SHP77 treated with DMSO at 0.1 percent for 48 hours (cell line): ENCODE measurements around the gene SNX21.
"Not testable (repeated sequence)": the region's sequence is repeated elsewhere in the genome, so short reads cannot be mapped to it uniquely, and the experiment has no call there.

ENCODE experiments used
- DNase-seq: peaks from one replicate; lab custom pipeline; 2025; lab: John Stamatoyannopoulos, UW

SNX21 gene

DNA sequence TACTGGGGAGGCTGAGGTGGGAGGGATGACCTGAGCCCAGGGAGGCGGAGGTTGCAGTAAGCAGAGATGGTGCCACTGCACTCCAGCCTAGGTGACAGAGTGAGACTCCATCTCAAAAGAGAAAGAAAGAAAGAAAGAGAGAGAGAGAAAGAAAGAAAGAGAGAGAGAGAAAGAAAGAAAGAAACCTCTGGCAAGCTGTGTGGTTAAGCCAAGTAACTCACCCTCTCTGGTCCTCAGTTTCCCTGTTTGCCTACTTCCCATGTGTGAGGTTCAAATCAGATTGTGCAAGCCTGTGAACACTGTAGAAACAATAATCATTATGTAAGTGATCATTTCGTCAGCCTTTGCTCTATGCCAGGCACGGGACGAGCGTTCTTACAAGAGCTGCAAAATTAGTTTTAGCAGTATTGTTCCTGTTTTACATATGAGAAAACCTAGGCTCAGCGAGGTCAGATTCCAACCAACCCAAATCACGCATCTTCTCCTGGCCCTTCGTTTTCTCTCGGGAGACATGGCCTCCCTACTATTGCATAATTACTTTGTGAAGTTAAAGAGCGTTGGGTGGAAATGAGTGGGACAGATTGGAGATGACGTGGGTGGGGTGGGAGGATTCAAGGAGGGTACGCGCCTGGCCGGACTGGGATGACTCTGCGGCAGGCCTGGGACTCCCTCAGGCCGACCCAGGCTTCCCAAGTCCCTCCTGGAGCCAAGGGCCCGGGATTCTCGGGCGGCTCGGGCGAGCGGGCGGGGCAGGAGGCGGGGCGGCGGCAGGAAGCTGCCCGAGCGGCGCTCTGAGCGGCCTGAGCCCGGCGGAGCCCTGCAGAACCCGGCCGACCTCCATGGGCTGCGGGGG is at the start of gene SNX21:
SNX21 (plus strand) TSS at position 770 of the 853 bp plus-strand sequence. CDS start 121 bp downstream, outside the sequence.
- DNase-seq: peak; percentile 18

DNA sequence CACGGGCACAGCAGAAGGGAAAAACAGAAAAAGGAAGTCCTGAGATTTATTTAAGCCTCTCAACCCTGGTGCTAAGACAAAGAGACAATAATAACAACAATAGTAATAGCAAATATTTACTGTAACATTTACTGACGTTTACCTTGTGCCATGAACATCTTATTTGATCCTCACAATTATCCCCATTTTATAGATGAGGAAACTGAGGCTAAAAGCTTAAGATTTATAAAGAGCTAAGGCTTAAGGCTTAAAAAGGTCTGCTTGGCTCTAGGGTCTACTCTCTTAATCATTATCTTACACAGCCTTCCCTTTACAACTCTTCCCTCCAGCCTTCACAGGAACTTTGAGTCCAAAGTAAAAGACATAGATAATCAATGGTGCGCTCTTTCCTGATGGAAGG is 45.2 kb upstream of the SNX21 start:
- DNase-seq: no peak

DNA sequence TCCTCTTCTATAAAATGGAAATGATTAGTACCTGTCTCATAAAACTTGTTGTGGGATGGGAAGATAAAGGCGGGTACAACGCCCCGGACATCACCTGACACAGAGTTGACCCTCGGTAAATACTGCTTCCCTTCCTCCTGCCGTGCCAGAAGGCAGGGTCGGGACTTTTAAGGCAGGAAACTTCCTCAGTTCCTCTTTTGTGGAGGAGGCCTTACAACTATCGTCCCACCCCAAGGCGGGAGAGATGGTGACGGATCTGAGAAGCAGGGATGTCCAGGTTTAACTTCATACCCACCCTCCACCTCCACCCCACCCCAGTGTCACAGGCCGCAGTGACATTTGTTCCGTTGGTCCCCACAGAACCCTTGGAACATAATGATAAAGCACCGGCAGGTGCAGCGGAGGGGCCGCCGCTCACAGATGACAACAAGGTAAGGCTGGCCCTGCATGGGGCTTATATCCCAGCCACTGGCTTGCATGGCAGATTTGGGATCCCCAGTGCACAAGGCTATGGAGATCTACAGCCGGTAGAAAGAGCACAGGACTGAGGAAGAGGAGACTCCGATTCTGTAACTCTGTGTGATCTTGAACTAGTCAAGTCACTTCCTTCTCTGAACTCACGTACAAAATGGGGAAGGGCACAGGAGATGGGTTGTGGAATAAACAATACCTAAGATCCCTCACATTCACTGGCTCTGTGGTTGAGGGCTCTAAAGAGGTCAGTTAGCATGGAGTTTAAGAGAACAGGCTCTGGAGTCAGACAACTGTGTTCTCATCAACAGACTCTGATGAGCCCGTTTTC is 41.1 kb upstream of the SNX21 start:
- no peak for DNase-seq

GRCh38 chr20:45796337-45797065 is 37.1 kb upstream of the SNX21 start:
- DNase-seq: no peak

- DNase-seq: not testable (repeated sequence)
These were observed 36.1 kb upstream of the SNX21 start for GRCh38 chr20:45797510-45797909.

- not testable (repeated sequence) for DNase-seq
These were observed 35.6 kb upstream of the SNX21 start for GRCh38 chr20:45797955-45798354.

- peak; percentile 40 for DNase-seq
These were observed 34.5 kb upstream of the SNX21 start for GRCh38 chr20:45798935-45799642.

GRCh38 chr20:45801851-45802250 is 31.7 kb upstream of the SNX21 start:
- no peak for DNase-seq

DNA sequence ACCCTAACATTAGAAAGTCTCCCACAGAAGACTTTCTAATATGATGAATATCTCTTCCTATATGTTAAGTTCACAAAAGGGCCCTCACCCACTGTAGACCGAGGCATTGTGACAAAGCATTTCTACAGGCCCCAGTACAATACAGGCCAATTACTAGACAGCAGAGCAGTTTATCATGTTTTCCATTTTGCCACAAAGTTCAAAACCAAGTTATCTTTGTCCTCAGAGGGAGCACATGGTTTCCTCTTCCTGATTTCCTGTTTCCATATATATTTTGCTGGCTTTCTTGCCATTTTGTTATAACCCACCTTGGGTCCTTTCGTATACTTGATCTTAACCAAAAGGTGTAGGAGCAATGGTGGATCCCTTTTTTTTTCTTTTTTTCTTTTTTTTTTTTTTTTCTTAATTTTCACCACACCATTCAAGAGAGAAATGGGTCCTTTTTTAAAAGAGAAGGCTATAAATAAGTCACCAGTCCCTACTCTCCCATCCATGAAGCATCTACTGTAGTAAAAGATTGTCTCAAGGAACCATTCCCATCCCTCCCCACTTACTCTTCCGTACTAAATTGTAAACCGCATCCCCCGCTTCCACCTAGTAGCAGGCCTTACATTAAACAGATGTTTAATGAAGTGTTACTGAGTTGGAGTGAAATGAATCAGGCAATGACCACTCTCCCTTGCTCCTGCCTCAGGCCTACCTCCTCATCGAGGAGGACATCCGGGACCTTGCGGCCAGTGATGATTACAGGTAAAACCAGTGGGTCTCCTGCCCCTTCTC is 23.2 kb upstream of the SNX21 start:
- DNase-seq: no peak

- peak; percentile 98 for DNase-seq
These were observed 21.2 kb upstream of the SNX21 start, which contains the start of gene UBE2C for GRCh38 chr20:45812157-45813005. TSS of gene UBE2C (plus strand) at chr20:45812644. CDS start at chr20:45812696, 52 bp downstream.

DNA sequence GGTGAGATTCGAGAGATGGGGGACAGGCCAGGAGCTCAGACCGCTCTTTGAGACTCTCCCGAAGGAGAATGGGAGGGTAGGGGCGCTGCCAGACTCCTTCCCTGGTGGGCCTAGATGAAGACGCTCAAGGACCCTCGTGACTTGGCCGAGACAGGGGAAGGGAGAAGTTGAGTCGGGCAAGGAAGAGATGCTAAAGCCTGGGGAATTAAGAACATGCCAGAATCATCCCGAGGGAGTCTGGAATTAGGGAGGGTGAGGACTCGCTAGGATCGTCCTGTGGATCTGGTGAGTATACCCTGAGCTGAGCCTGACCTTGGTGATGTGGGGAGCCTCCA is 20.6 kb upstream of the SNX21 start:
- no peak for DNase-seq

- no peak for DNase-seq
These were observed 20.1 kb upstream of the SNX21 start for GRCh38 chr20:45813489-45813888.

DNA sequence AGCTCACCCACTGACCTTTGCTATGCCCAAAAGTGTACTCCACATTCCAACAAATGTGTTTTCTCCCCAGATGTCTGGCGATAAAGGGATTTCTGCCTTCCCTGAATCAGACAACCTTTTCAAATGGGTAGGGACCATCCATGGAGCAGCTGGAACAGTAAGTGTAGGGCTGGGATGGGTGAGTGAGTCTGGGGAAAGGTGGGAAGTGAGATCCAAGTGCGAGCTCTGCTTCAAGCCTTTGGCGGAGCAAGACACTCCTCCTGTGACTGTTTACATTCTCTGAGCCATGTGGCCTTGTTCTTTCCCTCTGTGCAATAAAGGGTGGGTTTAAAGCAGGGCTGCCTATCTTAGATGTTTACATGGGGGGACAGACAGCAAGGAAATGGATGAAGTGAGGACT is 19.3 kb upstream of the SNX21 start:
- DNase-seq: no peak

DNA sequence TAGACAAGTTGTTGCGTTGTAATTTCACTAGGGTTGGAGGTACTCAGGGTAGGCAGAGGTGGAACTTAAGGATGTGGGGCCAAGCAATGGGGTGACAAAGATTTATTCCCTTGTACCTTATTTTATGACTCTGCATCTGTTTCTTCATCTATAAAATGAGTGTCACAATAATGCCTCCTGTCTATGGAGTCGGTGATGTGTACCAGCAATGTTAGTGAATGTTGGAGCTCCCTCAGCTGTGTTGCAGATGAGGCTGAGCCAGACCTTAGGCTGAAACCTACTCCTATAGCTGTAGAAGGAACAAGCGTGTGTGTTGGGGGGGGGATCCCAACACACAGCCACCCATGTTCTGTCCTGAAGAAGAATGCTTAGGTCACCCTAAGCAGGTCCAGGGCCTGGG is 16.6 kb upstream of the SNX21 start:
- DNase-seq: no peak

DNA sequence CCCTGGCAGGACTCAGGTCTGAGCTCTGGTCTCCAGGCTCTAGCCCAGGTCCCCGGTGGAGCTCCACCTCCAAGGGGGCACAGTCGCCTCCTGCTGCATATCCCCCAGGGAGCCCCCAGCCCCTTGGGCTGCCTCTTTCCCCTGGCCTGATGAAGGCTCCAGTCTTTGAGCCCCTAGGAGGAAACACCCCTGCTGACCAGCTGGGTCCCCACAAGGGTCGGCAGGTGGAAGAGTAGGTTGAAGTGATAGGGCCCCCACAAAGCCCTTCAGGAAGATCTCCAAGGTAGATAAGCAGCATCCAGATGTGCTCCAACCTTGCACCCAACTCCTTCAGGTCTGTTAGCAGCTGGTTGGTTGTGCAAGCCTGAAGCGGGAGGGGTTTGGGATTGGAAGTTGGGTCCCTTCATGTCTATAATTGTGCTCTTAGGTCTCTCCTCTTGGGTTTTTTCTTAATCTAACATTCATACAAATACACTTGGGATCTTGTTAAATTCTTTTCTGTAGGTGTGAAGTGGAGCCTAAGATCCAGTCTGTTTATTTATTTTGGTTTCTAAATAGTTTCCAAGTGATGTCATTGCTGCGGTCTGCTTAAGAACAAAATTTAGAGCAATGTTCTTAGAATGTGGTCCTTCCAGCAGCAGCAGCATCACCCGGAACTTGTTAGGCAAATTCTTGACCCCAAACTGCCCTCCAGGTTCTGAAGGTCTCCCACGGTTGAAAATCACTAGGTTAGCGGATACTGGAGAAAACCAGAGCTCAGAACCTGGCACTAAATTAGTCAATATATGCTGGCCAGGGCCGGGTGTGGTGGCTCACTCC is 16.0 kb upstream of the SNX21 start:
- DNase-seq: no peak

DNA sequence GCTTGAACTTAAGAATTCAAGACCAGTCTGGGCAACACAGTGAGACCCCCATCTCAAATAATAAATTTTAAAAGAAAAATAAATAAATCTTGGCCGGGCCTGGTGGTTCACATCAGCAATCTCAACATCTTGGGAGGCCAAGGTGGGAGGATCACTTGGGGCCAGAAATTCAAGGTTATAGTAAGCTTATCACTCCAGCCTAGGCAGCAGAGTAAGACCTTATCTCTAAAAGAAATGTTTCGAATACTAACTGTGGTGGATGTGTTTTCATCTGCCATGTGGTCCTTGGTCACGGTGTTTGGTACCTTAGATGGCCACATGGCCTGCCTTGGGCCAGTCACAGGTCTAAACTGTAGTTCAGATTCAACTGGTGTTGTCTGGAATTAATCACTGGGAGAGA is 15.4 kb upstream of the SNX21 start:
- DNase-seq: no peak

- DNase-seq: no peak
These were observed 14.1 kb upstream of the SNX21 start for GRCh38 chr20:45819466-45819865.

GRCh38 chr20:45821947-45822346 is 11.7 kb upstream of the SNX21 start:
- DNase-seq: no peak

DNA sequence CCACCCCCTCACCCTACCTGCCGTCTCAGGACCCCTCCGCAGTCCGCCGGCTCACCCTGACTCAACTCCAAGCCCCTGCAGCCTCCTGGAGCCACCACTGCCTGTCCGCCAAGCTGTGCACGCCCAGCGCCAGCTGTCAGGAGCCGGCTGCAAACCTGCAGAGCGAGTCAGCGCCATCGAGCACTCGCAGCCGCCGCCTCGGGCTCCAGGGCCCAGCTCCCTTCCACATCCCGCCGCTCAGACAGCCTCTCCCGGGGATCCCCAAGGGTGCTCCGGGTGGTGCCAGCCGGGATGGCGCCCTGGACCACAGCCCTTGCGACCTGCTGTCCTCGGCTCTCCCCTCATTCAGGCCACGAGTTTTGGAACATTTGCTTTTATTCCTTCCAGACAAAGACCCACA is 10.7 kb upstream of the SNX21 start:
- no peak for DNase-seq
